ENCODE data around the gene OR10A4.

DNA sequence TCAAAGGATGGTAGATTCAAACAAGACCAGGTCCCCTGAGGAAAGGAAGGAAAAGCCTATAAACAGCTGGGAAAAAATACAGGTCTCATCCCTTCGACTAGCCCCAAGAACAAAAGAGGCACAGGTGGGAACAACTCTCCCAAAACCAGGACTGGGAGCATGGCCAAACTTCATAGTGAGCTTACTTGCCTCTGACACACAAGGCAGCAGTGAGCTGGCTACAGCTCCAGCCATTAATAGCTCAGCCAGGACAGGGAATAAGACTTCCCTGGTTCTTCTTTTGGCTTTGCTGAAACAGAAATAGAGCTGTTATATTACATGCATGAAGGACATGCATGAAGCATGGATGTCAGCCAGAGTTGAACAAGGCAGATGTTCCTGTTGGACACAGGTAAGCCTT is 13.5 kb upstream of the OR10A4 start, which contains the start of gene OR10A2:
- no peak for TF ChIP-seq EZH2 (IDR thresholded peaks at IDR 0.05; ENCODE audit: borderline replicate concordance, low read depth, low read length, severe bottlenecking)
- TF ChIP-seq, protein P1, sequence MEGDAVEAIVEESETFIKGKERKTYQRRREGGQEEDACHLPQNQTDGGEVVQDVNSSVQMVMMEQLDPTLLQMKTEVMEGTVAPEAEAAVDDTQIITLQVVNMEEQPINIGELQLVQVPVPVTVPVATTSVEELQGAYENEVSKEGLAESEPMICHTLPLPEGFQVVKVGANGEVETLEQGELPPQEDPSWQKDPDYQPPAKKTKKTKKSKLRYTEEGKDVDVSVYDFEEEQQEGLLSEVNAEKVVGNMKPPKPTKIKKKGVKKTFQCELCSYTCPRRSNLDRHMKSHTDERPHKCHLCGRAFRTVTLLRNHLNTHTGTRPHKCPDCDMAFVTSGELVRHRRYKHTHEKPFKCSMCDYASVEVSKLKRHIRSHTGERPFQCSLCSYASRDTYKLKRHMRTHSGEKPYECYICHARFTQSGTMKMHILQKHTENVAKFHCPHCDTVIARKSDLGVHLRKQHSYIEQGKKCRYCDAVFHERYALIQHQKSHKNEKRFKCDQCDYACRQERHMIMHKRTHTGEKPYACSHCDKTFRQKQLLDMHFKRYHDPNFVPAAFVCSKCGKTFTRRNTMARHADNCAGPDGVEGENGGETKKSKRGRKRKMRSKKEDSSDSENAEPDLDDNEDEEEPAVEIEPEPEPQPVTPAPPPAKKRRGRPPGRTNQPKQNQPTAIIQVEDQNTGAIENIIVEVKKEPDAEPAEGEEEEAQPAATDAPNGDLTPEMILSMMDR (IDR thresholded peaks at IDR 0.05; ENCODE audit: borderline replicate concordance, extremely low read depth, low read length, poor library complexity, severe bottlenecking), result no peak
